Keratinocyte (primary cell): ENCODE measurements around the gene MGAT5. TPM values are rescaled to one million over a fixed set of nuclear protein-coding genes. Genes with fewer than 3 reads are reported as not detected.

Experiments used
- DNase-seq: peaks from one replicate; pipeline ENCODE4 v3.0.0-alpha.2; 2011; ENCODE audit warnings: low read depth, missing footprints, low spot score
- FAIRE-seq: peaks from 2 replicates; lab custom pipeline; 2011; peaks lifted over from hg19 to GRCh38; lab: Jason Lieb, UNC
- H2AFZ ChIP-seq: 2 replicates; pipeline ENCODE4 v1.6.0; 2012; ENCODE audit warnings: low read length, control low read depth, inconsistent platforms; ENCODE audit not compliant: control insufficient read depth
- H3K27ac ChIP-seq: 2 replicates; pipeline ENCODE4 v1.5.1; 2011; ENCODE audit warnings: low read length; ENCODE audit not compliant: control insufficient read depth, insufficient read depth
- H3K27me3 ChIP-seq: 3 replicates; pipeline ENCODE4 v1.6.0; 2011; ENCODE audit warnings: low read length; ENCODE audit not compliant: control insufficient read depth, insufficient read depth; ENCODE audit errors: extremely low read depth
- H3K36me3 ChIP-seq, 2 experiments: 2 replicates in 1 of 2; 3 replicates in 1 of 2; pipeline ENCODE4 v1.5.1; 2011; ENCODE audit warnings: low read length in 2 of 2, mild to moderate bottlenecking in 1 of 2; ENCODE audit not compliant: control insufficient read depth in 2 of 2, insufficient read depth in 2 of 2; ENCODE audit errors: extremely low read depth in 1 of 2
- H3K4me1 ChIP-seq: 3 replicates; pipeline ENCODE4 v1.5.1; 2011; ENCODE audit warnings: low read length; ENCODE audit not compliant: control insufficient read depth, insufficient read depth; ENCODE audit errors: extremely low read depth
- H3K4me2 ChIP-seq: 3 replicates; pipeline ENCODE4 v1.6.0; 2011; ENCODE audit warnings: low read depth, low read length; ENCODE audit not compliant: control insufficient read depth, insufficient read depth; ENCODE audit errors: extremely low read depth
- H3K4me3 ChIP-seq, 3 experiments: fragments of 200-600 bp in 1 of 3; sonication (generic) in 1 of 3; 2 replicates in 2 of 3; 3 replicates in 1 of 3; pipeline ENCODE4 v1.5.1; 2011 to 2016; ENCODE audit warnings: low read length in 3 of 3, mild to moderate bottlenecking in 3 of 3, control low read depth in 2 of 3, inconsistent platforms in 1 of 3, low read depth in 1 of 3, mixed read lengths in 1 of 3, mixed run types in 1 of 3, moderate library complexity in 1 of 3; ENCODE audit not compliant: control insufficient read depth in 2 of 3, insufficient read depth in 2 of 3; ENCODE audit errors: extremely low read depth in 1 of 3
- H3K79me2 ChIP-seq: 2 replicates; pipeline ENCODE4 v1.6.0; 2012; ENCODE audit warnings: low read length; ENCODE audit not compliant: control insufficient read depth, insufficient read depth
- H3K9ac ChIP-seq: 3 replicates; pipeline ENCODE4 v1.6.0; 2011; ENCODE audit warnings: low read length; ENCODE audit not compliant: control insufficient read depth, insufficient read depth; ENCODE audit errors: extremely low read depth
- H3K9me1 ChIP-seq: 3 replicates; pipeline ENCODE4 v1.6.0; 2011; ENCODE audit warnings: low read length; ENCODE audit not compliant: control insufficient read depth, insufficient read depth; ENCODE audit errors: extremely low read depth
- H3K9me3 ChIP-seq: 2 replicates; pipeline ENCODE4 v1.5.1; 2012; ENCODE audit warnings: low read depth, low read length; ENCODE audit not compliant: control insufficient read depth
- H4K20me1 ChIP-seq: 3 replicates; pipeline ENCODE4 v1.6.0; 2011; ENCODE audit warnings: low read length; ENCODE audit not compliant: control insufficient read depth, insufficient read depth; ENCODE audit errors: extremely low read depth
- CTCF ChIP-seq, 3 experiments: IDR thresholded peaks in 1 of 3; conservative IDR thresholded peaks in 1 of 3; optimal IDR thresholded peaks in 1 of 3; 2 replicates in 2 of 3; 3 replicates in 1 of 3; pipeline versions ENCODE3 to v1.5.1; 2011; ENCODE audit warnings: low read length in 3 of 3, mild to moderate bottlenecking in 3 of 3, moderate library complexity in 2 of 3, control low read depth in 1 of 3, inconsistent platforms in 1 of 3; ENCODE audit not compliant: insufficient read depth in 2 of 3; ENCODE audit errors: extremely low read depth in 1 of 3
- EZH2 ChIP-seq: IDR thresholded peaks from one replicate; pipeline ENCODE4 v1.6.1; 2012; ENCODE audit warnings: inconsistent platforms, mild to moderate bottlenecking, low read length, moderate library complexity
- dilution Hi-C: fragments of 300-500 bp; cut with MboI; formaldehyde crosslinking; loops from one replicate; pipeline ENCODE4 v1.7.0; 2020; ENCODE audit warnings: low sequenced_read_pairs; ENCODE audit not compliant: extremely low pct_ligation_motif_present
- polyA plus RNA-seq, 5 experiments: library from polyadenylated mRNA; depleted of rRNA in 3 of 5; stranded (reverse) in 3 of 5; stranded (forward) in 1 of 5; unstranded in 1 of 5; fragments of >200 nt; gene quantifications; 1 replicate in 1 of 5; 2 replicates in 3 of 5; 3 replicates in 1 of 5; pipeline versions ENCODE4 v1.2.1 to v1.2.3, GENCODE V29; 2011 to 2012; ENCODE audit warnings: missing spikeins in 2 of 5, low read depth in 1 of 5, low replicate concordance in 1 of 5

The MGAT5 gene
- polyA plus RNA-seq, 1 donor (not counting 4 experiments of a cell fraction or from before 2014, with no cell fraction given) = 23.0 TPM

GRCh38 chr2:134249755-134250154 lies 4.1 kb upstream of the MGAT5 start:
- Histone ChIP-seq H3K4me1 (peaks cover 3% of the 10 kb centered on the region), H3K9me1 (peaks cover 2% of the 10 kb centered on the region), H3K4me2 (no peak overlapping the region), H2AFZ (no peak overlapping the region), H3K9me3 (no peaks in the 10 kb centered on the region), H3K27me3 (no peaks in the 10 kb centered on the region), H3K27ac (no peak overlapping the region), H4K20me1 (no peaks in the 10 kb centered on the region), H3K4me3 (no peak overlapping the region), H3K79me2 (peaks cover 26% of the 10 kb centered on the region), H3K36me3 (peaks cover 8 to 10% of the 10 kb centered on the region in 2 experiments), H3K9ac (no peak overlapping the region)
- TF ChIP-seq CTCF (optimal IDR thresholded peaks at IDR 0.05 in 1 of 3, IDR thresholded peaks at IDR 0.05 in 1 of 3, conservative IDR thresholded peaks at IDR 0.05 in 1 of 3; ENCODE audit: extremely low read depth in 1 of 3, insufficient read depth in 2 of 3, low read length in 3 of 3) (no peak), EZH2 (no peak)
- no peak for FAIRE-seq
- no peak for DNase-seq
- dilution Hi-C loops = no loop called here

GRCh38 chr2:134250840-134251461 lies 2.9 kb upstream of the MGAT5 start:
- no peak for FAIRE-seq
- Histone ChIP-seq H3K4me1 (peaks cover 3% of the 10 kb centered on the region), H3K27ac (no peak overlapping the region), H2AFZ (no peak overlapping the region), H3K79me2 (peaks cover 23% of the 10 kb centered on the region), H3K4me2 (no peak overlapping the region), H4K20me1 (no peaks in the 10 kb centered on the region), H3K9me1 (no peaks in the 10 kb centered on the region), H3K4me3 (no peak overlapping the region), H3K36me3 (peaks cover 8 to 12% of the 10 kb centered on the region in 2 experiments), H3K9ac (no peak overlapping the region), H3K9me3 (no peaks in the 10 kb centered on the region), H3K27me3 (no peaks in the 10 kb centered on the region)
- dilution Hi-C loops = no loop called here
- no peak for DNase-seq
- TF ChIP-seq CTCF (optimal IDR thresholded peaks at IDR 0.05 in 1 of 3, IDR thresholded peaks at IDR 0.05 in 1 of 3, conservative IDR thresholded peaks at IDR 0.05 in 1 of 3; ENCODE audit: extremely low read depth in 1 of 3, insufficient read depth in 2 of 3, low read length in 3 of 3) = no peak
- TF ChIP-seq EZH2 = no peak
